ENCODE results near the gene FAM111A.
A peak's percentile ranks its signal among the peaks of the same experiment; 100 is the strongest.
"Not testable (repeated sequence)": the region's sequence is repeated elsewhere in the genome, so short reads cannot be mapped to it uniquely, and the experiment has no call there.

FAM111A gene

DNA sequence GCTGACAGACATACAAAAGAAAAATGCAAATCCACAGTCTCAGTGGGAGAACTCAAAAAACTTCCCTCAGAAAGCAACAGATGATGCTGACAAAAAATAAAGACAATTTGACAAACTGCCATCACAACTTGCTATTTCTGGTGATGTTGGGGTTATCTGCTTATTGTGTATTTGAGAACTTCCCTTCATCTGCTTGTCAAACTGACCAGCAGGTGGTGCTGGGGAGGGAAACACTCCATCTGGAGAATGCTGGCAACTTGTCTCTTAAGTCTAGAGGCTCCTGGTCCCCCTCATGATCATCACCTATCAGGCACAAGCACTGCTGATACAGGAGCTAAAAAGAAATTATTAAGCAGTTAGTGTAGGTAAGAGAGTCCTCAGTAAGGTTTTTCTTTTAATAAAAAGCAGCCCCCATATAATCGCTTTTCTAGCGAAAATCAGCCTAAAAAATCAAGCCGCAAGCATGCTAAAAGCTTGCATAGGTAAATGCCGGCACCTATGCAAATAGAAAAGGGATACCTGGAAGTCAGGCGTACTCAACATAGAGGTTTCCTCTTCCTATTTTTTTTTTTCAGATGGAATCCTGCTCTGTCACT is 45.4 kb upstream of the FAM111A start:
- peak overlapping the region; percentile 70 for H3K4me2 ChIP-seq (ENCODE audit: low read depth, low read length, poor library complexity, severe bottlenecking)
- no peaks in the 10 kb centered on the region for H3K36me3 ChIP-seq (ENCODE audit: insufficient read depth, low read length)
- H4K20me1 ChIP-seq (ENCODE audit: insufficient read depth, low read length, poor library complexity, severe bottlenecking) = no peaks in the 10 kb centered on the region
- H3K4me3 ChIP-seq (ENCODE audit: low read length, poor library complexity, severe bottlenecking) = peak overlapping the region; percentile 47
- no peaks in the 10 kb centered on the region for H3K27me3 ChIP-seq (ENCODE audit: insufficient read depth, low read length, poor library complexity, severe bottlenecking)
- TF ChIP-seq, protein P1, sequence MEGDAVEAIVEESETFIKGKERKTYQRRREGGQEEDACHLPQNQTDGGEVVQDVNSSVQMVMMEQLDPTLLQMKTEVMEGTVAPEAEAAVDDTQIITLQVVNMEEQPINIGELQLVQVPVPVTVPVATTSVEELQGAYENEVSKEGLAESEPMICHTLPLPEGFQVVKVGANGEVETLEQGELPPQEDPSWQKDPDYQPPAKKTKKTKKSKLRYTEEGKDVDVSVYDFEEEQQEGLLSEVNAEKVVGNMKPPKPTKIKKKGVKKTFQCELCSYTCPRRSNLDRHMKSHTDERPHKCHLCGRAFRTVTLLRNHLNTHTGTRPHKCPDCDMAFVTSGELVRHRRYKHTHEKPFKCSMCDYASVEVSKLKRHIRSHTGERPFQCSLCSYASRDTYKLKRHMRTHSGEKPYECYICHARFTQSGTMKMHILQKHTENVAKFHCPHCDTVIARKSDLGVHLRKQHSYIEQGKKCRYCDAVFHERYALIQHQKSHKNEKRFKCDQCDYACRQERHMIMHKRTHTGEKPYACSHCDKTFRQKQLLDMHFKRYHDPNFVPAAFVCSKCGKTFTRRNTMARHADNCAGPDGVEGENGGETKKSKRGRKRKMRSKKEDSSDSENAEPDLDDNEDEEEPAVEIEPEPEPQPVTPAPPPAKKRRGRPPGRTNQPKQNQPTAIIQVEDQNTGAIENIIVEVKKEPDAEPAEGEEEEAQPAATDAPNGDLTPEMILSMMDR (conservative IDR thresholded peaks at IDR 0.05; ENCODE audit: low read length) = peak; percentile 76
- TF ChIP-seq EZH2phosphoT487 (IDR thresholded peaks at IDR 0.05; ENCODE audit: borderline replicate concordance) = no peak
- H3K9me3 ChIP-seq (ENCODE audit: insufficient read depth, low read depth, low read length) = no peaks in the 10 kb centered on the region
- H3F3A ChIP-seq (ENCODE audit: low read depth) = peaks cover 6% of the 10 kb centered on the region; the same call in 1 of the 2 replicates
- no peak overlapping the region for H3K9ac ChIP-seq (ENCODE audit: low read depth, low read length, poor library complexity, severe bottlenecking)
- H3K9me2 ChIP-seq (replicated peaks; ENCODE audit: low read depth, low read length) = no peaks in the 10 kb centered on the region
- H3K4me1 ChIP-seq (ENCODE audit: insufficient read depth, low read length, poor library complexity, severe bottlenecking) = peaks cover 22% of the 10 kb centered on the region
- no peak overlapping the region for H2AFZ ChIP-seq (ENCODE audit: low read length)
- H3K79me2 ChIP-seq (ENCODE audit: insufficient read depth, low read length) = no peaks in the 10 kb centered on the region

DNA sequence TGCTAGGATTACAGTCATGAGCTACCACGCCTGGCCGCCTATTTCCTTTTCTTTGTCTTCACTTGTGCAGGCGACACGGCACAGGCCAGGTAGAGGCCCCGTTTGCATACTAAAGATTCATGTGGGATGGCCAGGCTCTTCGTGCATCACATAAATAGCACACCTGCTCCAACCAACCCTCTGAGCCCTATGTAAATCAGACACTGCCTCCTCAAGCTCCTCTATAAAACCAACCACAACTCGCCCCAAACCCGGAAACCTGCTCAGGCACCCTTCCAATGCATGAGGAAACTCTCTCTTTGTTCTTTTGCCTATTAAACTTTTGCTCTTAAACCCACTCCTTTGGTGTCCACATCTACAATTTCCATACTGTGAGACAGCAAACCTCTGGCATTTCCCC is 44.7 kb upstream of the FAM111A start:
- Histone ChIP-seq H3K9ac (ENCODE audit: low read depth, low read length, poor library complexity, severe bottlenecking) (peak overlapping the region; percentile 48), H3K4me1 (ENCODE audit: insufficient read depth, low read length, poor library complexity, severe bottlenecking) (peaks cover 19% of the 10 kb centered on the region), H3K4me3 (ENCODE audit: low read length, poor library complexity, severe bottlenecking) (peak overlapping the region; percentile 47), H3K4me2 (ENCODE audit: low read depth, low read length, poor library complexity, severe bottlenecking) (peak overlapping the region; percentile 70)
- H3K9me3 ChIP-seq (ENCODE audit: insufficient read depth, low read depth, low read length); H3K9me2 ChIP-seq (replicated peaks; ENCODE audit: low read depth, low read length); H3K36me3 ChIP-seq (ENCODE audit: insufficient read depth, low read length); H4K20me1 ChIP-seq (ENCODE audit: insufficient read depth, low read length, poor library complexity, severe bottlenecking); H3F3A ChIP-seq (ENCODE audit: low read depth); H2AFZ ChIP-seq (ENCODE audit: low read length); H3K79me2 ChIP-seq (ENCODE audit: insufficient read depth, low read length); H3K27me3 ChIP-seq (ENCODE audit: insufficient read depth, low read length, poor library complexity, severe bottlenecking): not testable (repeated sequence)

DNA sequence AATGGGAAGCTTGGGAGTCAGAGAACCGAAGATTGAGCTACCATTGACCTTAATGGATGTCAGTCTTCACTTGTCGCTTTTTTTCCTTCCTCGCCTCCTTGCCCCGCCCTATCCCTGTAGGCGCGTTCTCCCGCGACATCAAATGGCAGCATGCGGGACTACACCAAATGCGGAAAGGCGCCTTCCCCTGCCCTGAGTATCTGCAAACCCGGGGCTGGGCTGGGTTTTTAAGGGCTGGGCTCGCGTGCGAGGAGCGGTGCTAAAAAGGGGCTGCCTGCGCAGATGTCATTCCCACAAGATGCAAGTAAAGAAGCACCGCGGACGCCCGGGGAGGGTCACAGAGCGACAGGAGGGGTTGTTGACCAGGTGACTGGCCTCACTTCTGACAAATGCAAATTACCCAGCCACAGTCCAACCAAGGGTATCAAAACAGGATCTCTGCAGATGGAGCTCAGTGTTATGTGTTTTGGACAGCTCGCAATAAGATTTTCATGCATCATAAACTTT is 40.3 kb upstream of the FAM111A start:
- no peaks in the 10 kb centered on the region for H4K20me1 ChIP-seq (ENCODE audit: insufficient read depth, low read length, poor library complexity, severe bottlenecking)
- no peak overlapping the region for H2AFZ ChIP-seq (ENCODE audit: low read length)
- peaks cover 15% of the 10 kb centered on the region for H3K79me2 ChIP-seq (ENCODE audit: insufficient read depth, low read length)
- no peaks in the 10 kb centered on the region for H3K27me3 ChIP-seq (ENCODE audit: insufficient read depth, low read length, poor library complexity, severe bottlenecking)
- TF ChIP-seq, protein P1 (conservative IDR thresholded peaks at IDR 0.05; ENCODE audit: low read length) = no peak
- H3K9me2 ChIP-seq (replicated peaks; ENCODE audit: low read depth, low read length) = no peaks in the 10 kb centered on the region
- H3K36me3 ChIP-seq (ENCODE audit: insufficient read depth, low read length) = no peaks in the 10 kb centered on the region
- H3K4me1 ChIP-seq (ENCODE audit: insufficient read depth, low read length, poor library complexity, severe bottlenecking) = peaks cover 26% of the 10 kb centered on the region
- no peaks in the 10 kb centered on the region for H3K9me3 ChIP-seq (ENCODE audit: insufficient read depth, low read depth, low read length)
- H3K4me3 ChIP-seq (ENCODE audit: low read length, poor library complexity, severe bottlenecking) = no peak overlapping the region
- H3K4me2 ChIP-seq (ENCODE audit: low read depth, low read length, poor library complexity, severe bottlenecking) = no peak overlapping the region
- H3K9ac ChIP-seq (ENCODE audit: low read depth, low read length, poor library complexity, severe bottlenecking) = no peak overlapping the region
- peaks cover 6% of the 10 kb centered on the region; the same call in 1 of the 2 replicates for H3F3A ChIP-seq (ENCODE audit: low read depth)
